Measurements from ENCODE around the gene AFTPH.

AFTPH gene

GRCh38 chr2:64626963-64627760 is 103.0 kb downstream of the AFTPH start:
- Histone ChIP-seq H3K9ac (ENCODE audit: low read depth, low read length) (no peak overlapping the region), H3K9me3 (ENCODE audit: control insufficient read depth, insufficient read depth, low read length) (no peaks in the 10 kb centered on the region)

DNA sequence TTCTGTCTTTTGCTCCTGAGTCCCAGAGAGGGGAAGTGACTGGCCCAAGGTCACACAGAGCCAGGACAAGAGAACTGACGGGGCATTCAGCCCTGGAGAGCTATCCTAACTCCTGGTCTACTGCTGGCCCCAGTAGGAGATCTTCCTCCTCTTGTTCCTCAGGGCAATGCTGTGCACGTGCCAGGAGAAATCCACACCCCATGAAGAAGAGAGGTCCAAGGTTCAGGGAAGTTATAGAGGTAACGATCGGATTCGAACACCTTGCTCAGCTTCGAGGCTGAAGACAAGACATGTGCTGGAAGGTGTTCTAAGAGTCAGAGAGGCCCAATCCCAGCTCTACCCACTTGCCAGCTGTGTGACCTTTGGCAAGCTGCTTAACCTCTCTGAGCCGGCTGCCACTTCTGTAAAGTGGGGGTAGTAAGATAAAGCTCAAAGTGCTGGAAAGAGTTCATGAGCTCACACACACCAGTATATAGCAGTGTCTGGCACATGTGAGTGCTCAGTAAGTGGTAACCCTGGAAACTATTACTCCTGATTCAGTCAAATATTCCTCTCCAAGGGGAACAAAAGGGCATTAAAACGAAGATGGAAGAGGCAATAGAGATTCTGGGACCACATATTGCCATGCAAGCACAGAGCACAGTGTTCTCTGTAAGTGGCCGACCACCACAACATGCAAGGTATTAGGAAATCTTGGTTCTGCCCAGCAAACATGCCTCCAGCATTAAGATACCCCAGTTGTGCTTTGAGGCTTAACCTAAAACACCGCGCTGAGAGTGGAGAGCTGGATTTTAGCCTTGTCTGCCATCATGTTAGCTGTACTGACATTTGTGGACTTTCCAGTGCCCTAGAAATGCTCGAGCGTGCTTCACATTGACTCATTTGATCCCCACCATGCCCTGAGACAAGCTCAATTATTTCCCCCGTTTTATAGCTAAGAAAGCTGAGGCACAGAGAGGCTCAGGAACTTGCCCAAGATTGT is 104.0 kb downstream of the AFTPH start:
- no peak overlapping the region for H3K9ac ChIP-seq (ENCODE audit: low read depth, low read length)

More at GRCh38 chr2:64626963-64627760, 103.0 kb downstream of the AFTPH start:
- no peak overlapping the region for H3K27ac ChIP-seq (ENCODE audit: low read depth, low read length)
- no peaks in the 10 kb centered on the region for H3K27me3 ChIP-seq (ENCODE audit: control insufficient read depth, insufficient read depth, low read length)
- no peaks in the 10 kb centered on the region for H3K36me3 ChIP-seq (ENCODE audit: control insufficient read depth, insufficient read depth, low read length)
- no peak overlapping the region for H3K4me3 ChIP-seq (ENCODE audit: low read depth, low read length)
- H3K4me1 ChIP-seq (ENCODE audit: control insufficient read depth, insufficient read depth, low read length): peaks cover 10% of the 10 kb centered on the region

DNA sequence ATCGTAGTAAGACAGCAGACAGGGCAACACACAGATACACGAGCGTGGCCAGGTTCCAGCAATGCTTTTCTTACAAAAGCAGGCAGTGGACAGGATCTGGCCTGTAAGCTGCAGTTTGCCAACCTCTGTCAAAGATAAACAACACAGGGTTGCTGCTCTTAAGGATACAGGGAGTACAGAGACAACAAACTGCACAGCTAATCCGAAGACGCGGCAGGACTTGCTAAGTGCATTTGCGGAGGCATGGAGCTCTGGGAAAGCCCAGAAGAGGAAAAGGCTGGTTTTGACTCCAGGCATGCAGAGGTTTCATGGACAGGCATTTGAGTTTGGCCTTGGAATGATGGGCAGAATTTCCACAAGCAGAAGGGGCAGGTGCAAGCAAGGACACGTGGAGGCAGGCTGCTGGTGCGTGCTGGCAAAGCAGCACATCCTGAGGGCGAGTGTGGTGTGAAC is 105.2 kb downstream of the AFTPH start:
- peaks cover 7% of the 10 kb centered on the region; the same call in 1 of the 2 replicates for H3K4me1 ChIP-seq (ENCODE audit: control insufficient read depth, insufficient read depth, low read length)
- no peaks in the 10 kb centered on the region for H3K27me3 ChIP-seq (ENCODE audit: control insufficient read depth, insufficient read depth, low read length)

More for the DNA sequence above, 104.0 kb downstream of the AFTPH start:
- Histone ChIP-seq H3K9me3 (ENCODE audit: control insufficient read depth, insufficient read depth, low read length) (no peaks in the 10 kb centered on the region), H3K27ac (ENCODE audit: low read depth, low read length) (no peak overlapping the region), H3K36me3 (ENCODE audit: control insufficient read depth, insufficient read depth, low read length) (no peaks in the 10 kb centered on the region), H3K4me3 (ENCODE audit: low read depth, low read length) (no peak overlapping the region), H3K27me3 (ENCODE audit: control insufficient read depth, insufficient read depth, low read length) (no peaks in the 10 kb centered on the region), H3K4me1 (ENCODE audit: control insufficient read depth, insufficient read depth, low read length) (peaks cover 4% of the 10 kb centered on the region; the same call in 1 of the 2 replicates)

GRCh38 chr2:64629875-64630274 is 105.7 kb downstream of the AFTPH start:
- H3K27me3 ChIP-seq (ENCODE audit: control insufficient read depth, insufficient read depth, low read length): no peaks in the 10 kb centered on the region
- no peaks in the 10 kb centered on the region for H3K9me3 ChIP-seq (ENCODE audit: control insufficient read depth, insufficient read depth, low read length)
- H3K9ac ChIP-seq (ENCODE audit: low read depth, low read length): no peak overlapping the region
- no peak overlapping the region for H3K27ac ChIP-seq (ENCODE audit: low read depth, low read length)
- no peak overlapping the region for H3K4me3 ChIP-seq (ENCODE audit: low read depth, low read length)
- H3K36me3 ChIP-seq (ENCODE audit: control insufficient read depth, insufficient read depth, low read length): peaks cover 7% of the 10 kb centered on the region
- peaks cover 11% of the 10 kb centered on the region; the same call in 1 of the 2 replicates for H3K4me1 ChIP-seq (ENCODE audit: control insufficient read depth, insufficient read depth, low read length)

More for the DNA sequence above, 105.2 kb downstream of the AFTPH start:
- Histone ChIP-seq H3K36me3 (ENCODE audit: control insufficient read depth, insufficient read depth, low read length) (peaks cover 5% of the 10 kb centered on the region; the same call in 1 of the 2 replicates), H3K4me3 (ENCODE audit: low read depth, low read length) (no peak overlapping the region), H3K9me3 (ENCODE audit: control insufficient read depth, insufficient read depth, low read length) (no peaks in the 10 kb centered on the region), H3K9ac (ENCODE audit: low read depth, low read length) (no peak overlapping the region), H3K27ac (ENCODE audit: low read depth, low read length) (no peak overlapping the region)

- Histone ChIP-seq H3K36me3 (ENCODE audit: control insufficient read depth, insufficient read depth, low read length) (peaks cover 16% of the 10 kb centered on the region), H3K27me3 (ENCODE audit: control insufficient read depth, insufficient read depth, low read length) (no peaks in the 10 kb centered on the region), H3K9me3 (ENCODE audit: control insufficient read depth, insufficient read depth, low read length) (no peaks in the 10 kb centered on the region), H3K4me3 (ENCODE audit: low read depth, low read length) (no peak overlapping the region), H3K4me1 (ENCODE audit: control insufficient read depth, insufficient read depth, low read length) (peaks cover 11% of the 10 kb centered on the region; the same call in 1 of the 2 replicates), H3K27ac (ENCODE audit: low read depth, low read length) (no peak overlapping the region), H3K9ac (ENCODE audit: low read depth, low read length) (no peak overlapping the region)
These were observed 106.6 kb downstream of the AFTPH start for GRCh38 chr2:64630752-64631151.

DNA sequence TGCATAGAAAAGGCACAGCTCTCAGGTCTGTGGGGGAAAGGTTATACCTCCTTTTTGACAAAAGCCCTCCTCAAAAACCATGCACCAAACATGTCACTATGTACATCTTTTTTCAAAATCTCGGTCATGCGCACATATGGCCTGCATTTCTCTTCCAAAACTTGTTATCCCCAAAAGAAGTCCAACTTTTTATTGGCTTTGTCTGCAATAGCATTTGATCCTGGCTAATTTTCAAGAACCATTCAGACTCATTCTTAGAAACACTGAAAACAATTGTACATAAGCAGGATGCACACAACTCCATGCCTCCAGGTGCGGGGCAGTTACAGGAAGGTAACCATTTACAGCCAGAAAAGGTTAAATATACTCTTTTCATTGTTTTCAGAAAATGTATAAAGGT is 107.6 kb downstream of the AFTPH start:
- no peak overlapping the region for H3K4me3 ChIP-seq (ENCODE audit: low read depth, low read length)
- peaks cover 14% of the 10 kb centered on the region; the same call in 1 of the 2 replicates for H3K4me1 ChIP-seq (ENCODE audit: control insufficient read depth, insufficient read depth, low read length)
- H3K9me3 ChIP-seq (ENCODE audit: control insufficient read depth, insufficient read depth, low read length): no peaks in the 10 kb centered on the region
- peaks cover 25% of the 10 kb centered on the region for H3K36me3 ChIP-seq (ENCODE audit: control insufficient read depth, insufficient read depth, low read length)
- no peak overlapping the region for H3K27ac ChIP-seq (ENCODE audit: low read depth, low read length)
- H3K27me3 ChIP-seq (ENCODE audit: control insufficient read depth, insufficient read depth, low read length): no peaks in the 10 kb centered on the region
- no peak overlapping the region for H3K9ac ChIP-seq (ENCODE audit: low read depth, low read length)

DNA sequence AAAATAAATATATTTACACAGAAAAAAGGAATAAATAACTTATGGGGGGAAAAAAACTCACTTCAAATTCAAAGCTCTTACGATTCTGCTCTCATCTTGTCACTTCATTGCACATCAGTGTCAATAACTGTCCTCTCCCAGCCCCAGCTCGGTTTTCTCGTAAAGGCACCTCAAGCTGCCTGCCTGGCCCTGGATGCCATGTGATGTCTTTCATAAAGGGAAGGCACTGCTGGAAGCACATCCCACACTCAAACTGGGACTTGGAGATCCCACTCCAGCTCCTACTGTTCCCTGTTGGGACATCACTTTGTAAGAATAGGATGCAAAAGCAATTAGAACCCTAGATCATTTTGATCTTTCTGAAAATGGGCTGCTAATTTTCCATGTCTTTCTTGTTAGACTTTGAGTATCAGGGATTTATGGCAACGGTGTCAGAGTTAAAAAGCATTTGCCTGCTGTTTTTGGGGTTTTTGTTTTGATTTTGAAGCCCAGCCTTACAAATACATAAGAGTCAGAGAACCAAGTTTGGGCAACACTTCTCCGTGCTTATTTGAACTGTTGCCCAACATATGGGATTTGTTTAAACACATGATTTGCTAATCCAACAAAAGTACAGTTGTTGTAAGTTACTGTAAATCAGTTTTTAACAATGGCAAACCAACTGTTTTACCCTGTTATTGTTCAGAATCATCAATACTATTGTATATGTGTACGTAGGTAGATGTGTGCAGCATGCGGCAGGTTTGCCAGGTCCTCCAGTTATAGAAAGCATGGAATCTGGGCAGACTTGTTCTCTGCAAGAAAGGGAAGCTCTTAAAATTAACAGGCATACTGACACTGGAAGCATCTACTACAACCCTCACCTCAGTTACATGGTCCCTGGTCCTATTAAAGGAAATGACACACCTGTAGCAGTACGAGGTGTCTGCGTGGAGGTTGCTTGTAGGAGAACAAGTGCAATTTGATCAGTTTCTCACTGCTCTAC is 109.0 kb downstream of the AFTPH start:
- Histone ChIP-seq H3K9me3 (ENCODE audit: control insufficient read depth, insufficient read depth, low read length) (no peaks in the 10 kb centered on the region), H3K36me3 (ENCODE audit: control insufficient read depth, insufficient read depth, low read length) (peaks cover 25% of the 10 kb centered on the region), H3K4me3 (ENCODE audit: low read depth, low read length) (no peak overlapping the region), H3K27ac (ENCODE audit: low read depth, low read length) (no peak overlapping the region), H3K9ac (ENCODE audit: low read depth, low read length) (no peak overlapping the region), H3K4me1 (ENCODE audit: control insufficient read depth, insufficient read depth, low read length) (peaks cover 12% of the 10 kb centered on the region; the same call in 1 of the 2 replicates), H3K27me3 (ENCODE audit: control insufficient read depth, insufficient read depth, low read length) (no peaks in the 10 kb centered on the region)

- no peaks in the 10 kb centered on the region for H3K9me3 ChIP-seq (ENCODE audit: control insufficient read depth, insufficient read depth, low read length)
- H3K4me3 ChIP-seq (ENCODE audit: low read depth, low read length): no peak overlapping the region
- H3K27ac ChIP-seq (ENCODE audit: low read depth, low read length): no peak overlapping the region
- no peaks in the 10 kb centered on the region for H3K27me3 ChIP-seq (ENCODE audit: control insufficient read depth, insufficient read depth, low read length)
- peaks cover 15% of the 10 kb centered on the region; the same call in 1 of the 2 replicates for H3K4me1 ChIP-seq (ENCODE audit: control insufficient read depth, insufficient read depth, low read length)
- no peak overlapping the region for H3K9ac ChIP-seq (ENCODE audit: low read depth, low read length)
- peaks cover 25% of the 10 kb centered on the region for H3K36me3 ChIP-seq (ENCODE audit: control insufficient read depth, insufficient read depth, low read length)
These were observed 110.5 kb downstream of the AFTPH start for GRCh38 chr2:64634345-64635267.

GRCh38 chr2:64635976-64636911 is 112.1 kb downstream of the AFTPH start:
- Histone ChIP-seq H3K36me3 (ENCODE audit: control insufficient read depth, insufficient read depth, low read length) (peaks cover 25% of the 10 kb centered on the region), H3K4me1 (ENCODE audit: control insufficient read depth, insufficient read depth, low read length) (peaks cover 29% of the 10 kb centered on the region), H3K27me3 (ENCODE audit: control insufficient read depth, insufficient read depth, low read length) (no peaks in the 10 kb centered on the region), H3K27ac (ENCODE audit: low read depth, low read length) (no peak overlapping the region), H3K9me3 (ENCODE audit: control insufficient read depth, insufficient read depth, low read length) (no peaks in the 10 kb centered on the region), H3K9ac (ENCODE audit: low read depth, low read length) (no peak overlapping the region), H3K4me3 (ENCODE audit: low read depth, low read length) (no peak overlapping the region)
